Naive B cell (primary cell): ENCODE results near the gene PCBD2. TPM values are rescaled to one million over a fixed set of nuclear protein-coding genes. Genes with fewer than 3 reads are reported as not detected.

ENCODE experiments used
- ATAC-seq, 2 donors: fragments of 150-1000 bp; cut with Tn5 transposase; 2 replicates each; pipeline ENCODE4 v1.10.0; 2021; ENCODE audit warnings: low read depth in 2 of 2, mild to moderate bottlenecking in 2 of 2, moderate library complexity in 2 of 2
- DNase-seq: peaks from one replicate; pipeline ENCODE4 v3.0.0; 2022
- H3K27ac Mint-ChIP-seq, 6 donors: one replicate each; pipeline ENCODE4 v1.8.0; 2020 to 2022; ENCODE audit warnings: mild to moderate bottlenecking in 6 of 6, mixed read lengths in 6 of 6, moderate library complexity in 5 of 6, inconsistent platforms in 2 of 6
- H3K27me3 Mint-ChIP-seq, 3 donors: one replicate each; pipeline ENCODE4 v1.8.0; 2021 to 2022; ENCODE audit warnings: mixed read lengths in 3 of 3, mild to moderate bottlenecking in 1 of 3
- H3K36me3 Mint-ChIP-seq, 2 donors: one replicate each; pipeline ENCODE4 v1.8.0; 2020 to 2022; ENCODE audit warnings: mixed read lengths in 2 of 2, inconsistent platforms in 1 of 2, mild to moderate bottlenecking in 1 of 2
- H3K4me1 Mint-ChIP-seq, 3 donors: one replicate each; pipeline ENCODE4 v1.8.0; 2020 to 2022; ENCODE audit warnings: mixed read lengths in 3 of 3, inconsistent platforms in 1 of 3, mild to moderate bottlenecking in 1 of 3, moderate library complexity in 1 of 3
- H3K4me3 Mint-ChIP-seq, 8 donors: one replicate each; pipeline ENCODE4 v1.8.0; 2020 to 2022; ENCODE audit warnings: mild to moderate bottlenecking in 8 of 8, mixed read lengths in 8 of 8, moderate library complexity in 8 of 8, inconsistent platforms in 2 of 8
- H3K9me3 Mint-ChIP-seq, 7 donors: one replicate each; pipeline ENCODE4 v1.8.0; 2020 to 2022; ENCODE audit warnings: mixed read lengths in 7 of 7, mild to moderate bottlenecking in 5 of 7, inconsistent platforms in 2 of 7, moderate library complexity in 1 of 7
- polyA plus RNA-seq, 6 donors: library from polyadenylated mRNA; unstranded; fragments of 300-500 nt; fragmentation: Illumina TruSeq; gene quantifications; one replicate each; pipeline ENCODE4 v1.2.3, GENCODE V29; 2021; ENCODE audit warnings: low read depth in 6 of 6

Gene PCBD2
- polyA plus RNA-seq, 6 donors from 2014 or later: 9.5 to 15.5 (median 12.7) TPM

- no peak for ATAC-seq
- Mint-ChIP-seq H3K36me3 (no peaks in the 10 kb centered on the region), H3K4me1 (peaks cover 0 to 6% (median 0%) of the 10 kb centered on the region in 3 donors), H3K27ac (no peak overlapping the region), H3K4me3 (no peak overlapping the region), H3K27me3 (peaks cover 0 to 15% (median 6%) of the 10 kb centered on the region in 3 donors), H3K9me3 (peaks cover 0 to 2% (median 0%) of the 10 kb centered on the region in 7 donors)
- DNase-seq: no peak
Observed at GRCh38 chr5:135007749-135008363, 102.9 kb downstream of the PCBD2 start.

DNA sequence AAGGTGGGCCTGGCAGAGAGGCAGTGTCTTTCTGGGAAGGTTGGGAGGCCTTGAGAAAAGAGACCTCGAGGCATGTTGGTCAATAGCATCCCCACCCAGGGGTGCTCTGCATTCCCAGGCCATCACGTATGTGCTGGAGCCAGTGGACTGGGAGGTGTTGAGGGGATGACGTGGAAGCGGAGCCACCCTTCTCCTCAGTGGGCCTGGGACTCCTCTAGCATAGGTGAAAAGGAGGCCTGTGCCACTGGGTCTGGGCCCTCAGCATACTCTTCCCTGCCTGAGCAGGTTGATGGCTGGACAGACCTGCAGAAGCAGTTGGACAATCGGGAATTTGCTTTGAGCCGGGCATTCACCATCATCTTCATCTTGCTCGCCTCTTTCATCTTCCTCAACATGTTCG lies 103.6 kb downstream of the PCBD2 start:
- peaks cover 0 to 6% (median 0%) of the 10 kb centered on the region in 3 donors for H3K4me1 Mint-ChIP-seq
- H3K27ac Mint-ChIP-seq: no peak overlapping the region
- peaks cover 0 to 2% (median 0%) of the 10 kb centered on the region in 7 donors for H3K9me3 Mint-ChIP-seq
- ATAC-seq (no peak), DNase-seq (no peak)
- H3K36me3 Mint-ChIP-seq: no peaks in the 10 kb centered on the region
- H3K27me3 Mint-ChIP-seq: peaks cover 0 to 22% (median 6%) of the 10 kb centered on the region in 3 donors
- H3K4me3 Mint-ChIP-seq: no peak overlapping the region

- Mint-ChIP-seq H3K27me3 (peaks cover 0 to 25% (median 6%) of the 10 kb centered on the region in 3 donors), H3K27ac (peak overlapping the region in 1 of 6 donors; percentile 92), H3K4me1 (peaks cover 0 to 5% (median 0%) of the 10 kb centered on the region in 3 donors), H3K36me3 (no peaks in the 10 kb centered on the region), H3K9me3 (peaks cover 0 to 2% (median 0%) of the 10 kb centered on the region in 7 donors), H3K4me3 (no peak overlapping the region)
- ATAC-seq (no peak), DNase-seq (no peak)
Observed at GRCh38 chr5:135008981-135009735, 104.2 kb downstream of the PCBD2 start.

- DNase-seq: no peak
- no peak overlapping the region for H3K4me3 Mint-ChIP-seq
- no peak for ATAC-seq
- no peaks in the 10 kb centered on the region for H3K36me3 Mint-ChIP-seq
- peak overlapping the region in 1 of 6 donors; percentile 92 for H3K27ac Mint-ChIP-seq
- H3K4me1 Mint-ChIP-seq: no peaks in the 10 kb centered on the region
- peaks cover 0 to 18% (median 0%) of the 10 kb centered on the region in 3 donors for H3K27me3 Mint-ChIP-seq
- H3K9me3 Mint-ChIP-seq: peaks cover 0 to 2% (median 0%) of the 10 kb centered on the region in 7 donors
Observed at GRCh38 chr5:135009736-135010501, 105.0 kb downstream of the PCBD2 start.

GRCh38 chr5:135010502-135011354 lies 105.8 kb downstream of the PCBD2 start:
- H3K4me3 Mint-ChIP-seq: no peak overlapping the region
- H3K36me3 Mint-ChIP-seq: no peaks in the 10 kb centered on the region
- DNase-seq (no peak), ATAC-seq (no peak)
- H3K27ac Mint-ChIP-seq: peak overlapping the region in 1 of 6 donors; percentile 17
- no peaks in the 10 kb centered on the region for H3K4me1 Mint-ChIP-seq
- H3K9me3 Mint-ChIP-seq: peaks cover 0 to 2% (median 0%) of the 10 kb centered on the region in 7 donors
- H3K27me3 Mint-ChIP-seq: peaks cover 0 to 18% (median 0%) of the 10 kb centered on the region in 3 donors

- Mint-ChIP-seq H3K27ac (no peak overlapping the region), H3K4me1 (no peaks in the 10 kb centered on the region), H3K36me3 (no peaks in the 10 kb centered on the region), H3K27me3 (peaks cover 0 to 18% (median 0%) of the 10 kb centered on the region in 3 donors), H3K4me3 (no peak overlapping the region), H3K9me3 (peaks cover 0 to 2% (median 0%) of the 10 kb centered on the region in 7 donors)
- ATAC-seq: no peak
- DNase-seq: no peak
Observed at GRCh38 chr5:135011355-135012032, 106.6 kb downstream of the PCBD2 start.

DNA sequence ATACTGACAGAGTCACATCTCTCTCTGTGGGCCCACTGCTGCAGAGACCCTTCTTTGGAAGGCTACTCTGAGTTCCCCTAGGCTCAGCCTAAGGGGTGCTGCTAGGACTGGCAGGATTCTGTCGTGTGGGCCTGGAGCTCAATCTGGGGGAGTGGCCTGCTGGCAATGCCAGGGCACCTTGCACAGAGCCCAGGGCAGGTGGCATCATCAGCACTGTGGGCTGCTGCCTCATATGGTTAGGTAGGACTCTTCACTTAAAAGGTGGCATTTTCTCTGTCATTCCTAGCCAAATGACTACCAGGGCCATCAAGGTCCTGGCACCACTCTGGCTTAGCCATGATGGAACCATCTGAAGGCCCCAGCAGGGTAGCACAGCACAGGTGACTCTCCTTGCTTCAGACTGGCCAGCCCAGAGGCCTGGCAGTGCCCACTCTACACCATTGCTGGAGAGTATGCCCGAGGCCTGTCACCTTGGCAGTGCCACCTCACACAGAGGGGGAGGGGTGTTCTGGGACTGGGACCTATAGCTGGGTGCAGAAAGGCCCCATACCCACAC lies 107.2 kb downstream of the PCBD2 start:
- ATAC-seq (no peak), DNase-seq (no peak)
- Mint-ChIP-seq H3K4me1 (no peaks in the 10 kb centered on the region), H3K4me3 (no peak overlapping the region), H3K27me3 (peaks cover 0 to 18% (median 0%) of the 10 kb centered on the region in 3 donors), H3K9me3 (peaks cover 0 to 2% (median 0%) of the 10 kb centered on the region in 7 donors), H3K27ac (no peak overlapping the region), H3K36me3 (no peaks in the 10 kb centered on the region)

Other genes with a start within 250 kb of the PCBD2 start
- gene CAMLG, start 166.6 kb upstream of the PCBD2 start, polyA plus RNA-seq: 10 to 100 TPM; 35.1 to 39.1 (median 37.2) TPM
- 10 to 100 TPM; 17.7 to 24.7 (median 18.9) TPM for gene DDX46, start 146.4 kb upstream of the PCBD2 start, polyA plus RNA-seq
- gene C5orf24, start 59.2 kb upstream of the PCBD2 start, polyA plus RNA-seq: 10 to 100 TPM in 5 of 6 donors, 1 to 10 TPM in 1; 5.7 to 15.3 (median 12.0) TPM
- gene TXNDC15, start 30.8 kb upstream of the PCBD2 start, polyA plus RNA-seq: 10 to 100 TPM in 2 of 6 donors, 1 to 10 TPM in 4; 6.7 to 14.8 (median 9.1) TPM
- gene CATSPER3, start 62.8 kb downstream of the PCBD2 start, polyA plus RNA-seq: 1 to 10 TPM in 1 of 6 donors, under 1 TPM in 3, not detected in 2; 0.31 to 1.1 (median 0.43) TPM
- gene PITX1, start 129.1 kb downstream of the PCBD2 start, polyA plus RNA-seq: not detected